K562 (cell line): ENCODE results near the gene ACSF2. TPM values are rescaled to one million over a fixed set of nuclear protein-coding genes. Genes with fewer than 3 reads are reported as not detected.
A peak's percentile ranks its signal among the peaks of the same experiment; 100 is the strongest.

Source experiments
- ATAC-seq: fragments of 200-7000 bp; cut with Tn5 transposase; 3 replicates; pipeline ENCODE4 v1.9.1; 2020; ENCODE audit warnings: moderate library complexity
- BruUV-seq: library from RNA; stranded (reverse); fragments of 400-500 nt; replicated peaks from 2 replicates; lab custom pipeline; 2021; lab: Mats Ljungman, UMichigan
- CTCF ChIA-PET: fragments of 300-600 bp; formaldehyde crosslinking; extraction: SDS; loops from one replicate; lab custom pipeline; 2021; ENCODE audit warnings: low intra/inter-chr PET ratio; lab: Yijun Ruan, JAX
- POLR2A ChIA-PET: fragments of 300-600, 350-650 bp; sonication (Branson Sonifier 250); formaldehyde crosslinking; extraction: SDS; loops from one replicate; lab custom pipeline; 2021; ENCODE audit warnings: antibody characterized with exemption, inconsistent platforms; lab: Yijun Ruan, JAX
- DNase-seq, 4 experiments: peaks; one replicate each; pipeline versions ENCODE4 v3.0.0 to v3.0.0-alpha.2; 2011 to 2018; ENCODE audit warnings: low spot score in 3 of 4, mixed read lengths in 3 of 4; ENCODE audit errors: extremely low read depth in 1 of 4
- FAIRE-seq: peaks from 2 replicates; lab custom pipeline; 2011; peaks lifted over from hg19 to GRCh38; lab: Jason Lieb, UNC
- H2AFZ ChIP-seq: 2 replicates; pipeline ENCODE4 v1.6.0; 2011; ENCODE audit warnings: low read depth, low read length, control low read depth, inconsistent platforms
- H3K27ac ChIP-seq: fragments of 200-600 bp; 3 replicates; pipeline ENCODE4 v1.8.0; 2011; ENCODE audit warnings: low read depth, mild to moderate bottlenecking, control low read depth, inconsistent platforms, low read length, moderate library complexity, mixed read lengths; ENCODE audit errors: extremely low read depth
- H3K27me3 ChIP-seq, 2 experiments: fragments of 300-600 bp in 1 of 2; 2 replicates in 1 of 2; 3 replicates in 1 of 2; pipeline versions ENCODE4 v1.6.0 to v1.8.0; 2011; ENCODE audit warnings: inconsistent platforms in 2 of 2, low read length in 2 of 2, mild to moderate bottlenecking in 1 of 2, mixed read lengths in 1 of 2, moderate library complexity in 1 of 2; ENCODE audit not compliant: control insufficient read depth in 2 of 2, insufficient read depth in 2 of 2
- H3K36me3 ChIP-seq: fragments of 300-600 bp; 3 replicates; pipeline ENCODE4 v1.8.0; 2011; ENCODE audit warnings: mild to moderate bottlenecking, low read length, inconsistent platforms; ENCODE audit not compliant: control insufficient read depth, insufficient read depth
- H3K4me1 ChIP-seq, 2 experiments: fragments of 200-600 bp in 1 of 2; replicated peaks in 1 of 2; 2 replicates in 1 of 2; 3 replicates in 1 of 2; pipeline versions ENCODE4 v1.5.1 to v1.8.0; 2011; ENCODE audit warnings: inconsistent platforms in 2 of 2, low read length in 2 of 2, mild to moderate bottlenecking in 1 of 2, mixed read lengths in 1 of 2, moderate library complexity in 1 of 2; ENCODE audit not compliant: control insufficient read depth in 2 of 2, insufficient read depth in 2 of 2
- H3K4me2 ChIP-seq: 2 replicates; pipeline ENCODE4 v1.6.1; 2011; ENCODE audit warnings: low read length, control low read depth, inconsistent platforms, mixed read lengths; ENCODE audit not compliant: insufficient read depth
- H3K4me3 ChIP-seq: fragments of 200-600 bp; sonication (generic), shearing (Covaris generic); 2 replicates; pipeline ENCODE4 v1.5.1; 2016; ENCODE audit warnings: control low read depth, inconsistent platforms
- H3K79me2 ChIP-seq: fragments of 200-600 bp; 3 replicates; pipeline ENCODE4 v1.8.0; 2011; ENCODE audit warnings: low read length, inconsistent platforms; ENCODE audit not compliant: control insufficient read depth, insufficient read depth
- H3K9ac ChIP-seq, 2 experiments: 2 replicates each; pipeline versions ENCODE4 v1.6.0 to v1.6.1; 2011; ENCODE audit warnings: low read depth in 2 of 2, low read length in 2 of 2, control low read depth in 1 of 2, inconsistent platforms in 1 of 2, mild to moderate bottlenecking in 1 of 2, mixed read lengths in 1 of 2; ENCODE audit not compliant: insufficient read depth in 1 of 2
- H3K9me1 ChIP-seq: one replicate; pipeline ENCODE4 v1.6.0; 2011; ENCODE audit warnings: inconsistent platforms, mild to moderate bottlenecking, low read length, moderate library complexity; ENCODE audit not compliant: control insufficient read depth, insufficient read depth
- H3K9me3 ChIP-seq: replicated peaks from 2 replicates; pipeline ENCODE4 v1.5.1; 2011; ENCODE audit warnings: low read depth, low read length, inconsistent platforms; ENCODE audit not compliant: control insufficient read depth, insufficient read depth
- H4K20me1 ChIP-seq: replicated peaks from 2 replicates; pipeline ENCODE4 v1.6.1; 2011; ENCODE audit warnings: low read length, inconsistent platforms, mixed read lengths; ENCODE audit not compliant: control insufficient read depth, insufficient read depth
- CCAR2 ChIP-seq: fragments of 200-400 bp; formaldehyde crosslinking; IDR thresholded peaks from 2 replicates; pipeline ENCODE4 v1.6.1; 2017; ENCODE audit warnings: mild to moderate bottlenecking, low read depth, low read length
- E2F5 ChIP-seq: sonication (generic); formaldehyde crosslinking; IDR thresholded peaks from 2 replicates; pipeline ENCODE4 v1.8.0; 2022; ENCODE audit warnings: mild to moderate bottlenecking, missing genetic modification reagents
- HOXB6 ChIP-seq: fragments of 250-450 bp; sonication (Bioruptor Pico); IDR thresholded peaks from 2 replicates; pipeline ENCODE4 v1.5.1; 2022; ENCODE audit warnings: mild to moderate bottlenecking, borderline replicate concordance
- ID3 ChIP-seq, 2 experiments: fragments of 250-450 bp in 1 of 2; fragments of 450-650 bp in 1 of 2; sonication (Bioruptor Pico) in 1 of 2; IDR thresholded peaks; 2 replicates each; pipeline versions ENCODE4 v1.6.1 to v1.8.0; 2016 to 2021; ENCODE audit warnings: mild to moderate bottlenecking in 2 of 2, moderate library complexity in 2 of 2, missing compliant biosample characterization in 1 of 2, missing genetic modification characterization in 1 of 2
- KLF16 ChIP-seq: IDR thresholded peaks from 2 replicates; pipeline ENCODE4 v1.6.1; 2016; ENCODE audit warnings: antibody characterized with exemption
- NONO ChIP-seq, 2 experiments: fragments of 200-400 bp in 1 of 2; fragments of 450-650 bp in 1 of 2; formaldehyde crosslinking in 1 of 2; IDR thresholded peaks; 2 replicates each; pipeline ENCODE4 v1.6.1; 2017; ENCODE audit warnings: low read depth in 2 of 2, mild to moderate bottlenecking in 2 of 2, moderate library complexity in 2 of 2, low read length in 1 of 2
- NR1H2 ChIP-seq: sonication (generic); formaldehyde crosslinking; IDR thresholded peaks from 2 replicates; pipeline ENCODE4 v1.4.0; 2020; ENCODE audit warnings: mild to moderate bottlenecking, missing genetic modification reagents
- RFX1 ChIP-seq: fragments of 450-650 bp; IDR thresholded peaks from 2 replicates; pipeline ENCODE4 v1.6.1; 2016; ENCODE audit warnings: mild to moderate bottlenecking, moderate library complexity
- RFX7 ChIP-seq: fragments of 250-450 bp; sonication (Bioruptor Pico); IDR thresholded peaks from 2 replicates; pipeline ENCODE4 v1.5.1; 2021; ENCODE audit warnings: mild to moderate bottlenecking
- RNF219 ChIP-seq: fragments of 250-450 bp; sonication (Bioruptor Pico); IDR thresholded peaks from 2 replicates; pipeline ENCODE4 v1.5.0; 2022; ENCODE audit warnings: mild to moderate bottlenecking
- ZBTB26 ChIP-seq: fragments of 450-650 bp; formaldehyde crosslinking; IDR thresholded peaks from 2 replicates; pipeline ENCODE4 v1.4.0; 2022; ENCODE audit warnings: missing genetic modification characterization
- ZNF232 ChIP-seq: sonication (generic); formaldehyde crosslinking; IDR thresholded peaks from 2 replicates; pipeline ENCODE4 v1.8.0; 2022; ENCODE audit warnings: mild to moderate bottlenecking, missing genetic modification reagents
- ZNF511 ChIP-seq: sonication (generic); formaldehyde crosslinking; IDR thresholded peaks from 2 replicates; pipeline ENCODE4 v1.8.0; 2022; ENCODE audit warnings: mild to moderate bottlenecking, missing genetic modification reagents
- WGBS: fragments of 100-300 bp; shearing (Covaris generic); methylation state at CpG from one replicate; pipeline ENCODE4 v1.1.6; 2016; ENCODE audit warnings: low coverage, mixed read lengths; ENCODE audit not compliant: insufficient coverage; ENCODE audit errors: missing lambda C conversion rate; 5-methylcytosine and 5-hydroxymethylcytosine counted together
- in situ Hi-C: fragments of 300-500 bp; cut with MboI; formaldehyde crosslinking; loops from 4 replicates; pipeline ENCODE4 v1.15.0; 2018; ENCODE audit warnings: inconsistent platforms, mixed read lengths
- intact Hi-C: fragments of 100-400 bp; cut with micrococcal nuclease; formaldehyde crosslinking; loops from 2 replicates; pipeline ENCODE4 v1.14.2; 2022
- polyA plus RNA-seq, 8 experiments: library from polyadenylated mRNA; depleted of rRNA in 4 of 8; stranded (reverse) in 5 of 8; unstranded in 3 of 8; fragments of >200 nt; fragmentation: Nextera tagmentation in 2 of 8; fragmentation: Illumina TruSeq in 1 of 8; extraction: Ambion mirVana in 2 of 8; extraction: Trizol in 1 of 8; gene quantifications; 2 replicates each; pipeline versions ENCODE4 v1.2.1 to v1.2.3, GENCODE V29; 2011 to 2014; ENCODE audit warnings: inconsistent platforms in 1 of 8, missing spikeins in 1 of 8
- total RNA-seq, 7 experiments: library from RNA; depleted of rRNA in 6 of 7; stranded (reverse); fragments of >200 nt in 6 of 7; fragmentation: Illumina TruSeq in 2 of 7; extraction: Trizol in 2 of 7; gene quantifications; 2 replicates each; pipeline versions ENCODE4 v1.2.1 to v1.2.3, GENCODE V29; 2011 to 2021; ENCODE audit warnings: low replicate concordance in 1 of 7

Gene ACSF2
- total and polyA plus RNA-seq, 9 of the 15 experiments (the other 6 are each of a cell fraction or from before 2014, with no cell fraction given) = 0.89 to 6.1 (median 3.5) TPM

- Histone ChIP-seq H3K9me3 (no peaks in the 10 kb centered on the region), H3K9ac (no peak overlapping the region), H4K20me1 (peaks cover 11% of the 10 kb centered on the region; the same call in 1 of the 2 replicates), H3K9me1 (no peaks in the 10 kb centered on the region), H3K4me1 (peaks cover 0 to 6% of the 10 kb centered on the region in 2 experiments; a peak in 2 of 5 replicates), H3K36me3 (no peaks in the 10 kb centered on the region), H3K4me2 (no peak overlapping the region), H3K4me3 (no peak overlapping the region), H3K27me3 (peaks cover 2 to 59% of the 10 kb centered on the region in 2 experiments; a peak in 4 of 5 replicates), H3K27ac (no peak overlapping the region), H3K79me2 (no peaks in the 10 kb centered on the region), H2AFZ (no peak overlapping the region)
- POLR2A ChIA-PET = interaction anchor here (1.3 to 1.7 kb wide), 3 partner anchors 17 to 100 kb away, joined by 3 to 7 read pairs (median 5); no protein-coding TSS in a partner anchor
- 7% methylated on average over 4 of the region's 4 CpGs for WGBS
- FAIRE-seq (no peak), ATAC-seq (no peak), DNase-seq (peak in 1 of 4 experiments; percentile 1)
- no TSS peak for BruUV-seq
- intact Hi-C loops (no loop called here), in situ Hi-C loops (no loop called here)
- TF ChIP-seq E2F5 (CRISPR knock-in tag) (no peak), HOXB6 (CRISPR knock-in tag) (no peak), KLF16 (no peak), NONO (IDR thresholded peaks at IDR 0.05; ENCODE audit: low read depth in 2 of 2, low read length in 1 of 2) (no peak), NR1H2 (CRISPR knock-in tag) (no peak), ZNF511 (no peak), RFX1 (no peak), ZBTB26 (CRISPR knock-in tag) (no peak), RFX7 (CRISPR knock-in tag) (no peak), CCAR2 (no peak), ZNF232 (CRISPR knock-in tag) (no peak), ID3 (CRISPR knock-in tag; IDR thresholded peaks at IDR 0.05) (no peak), ID3 (tag; IDR thresholded peaks at IDR 0.05) (no peak), RNF219 (CRISPR knock-in tag) (no peak)
- CTCF ChIA-PET = no interaction called here
Observed at GRCh38 chr17:50459756-50460155, 33.7 kb downstream of the ACSF2 start.
